Vagina (tissue), 2 donors: ENCODE measurements around the gene CUL7.

Experiments used
- CTCF ChIP-seq, 3 experiments: fragments of 450-650 bp in 2 of 3; fragments of 200-600 bp in 1 of 3; sonication (generic) in 1 of 3; IDR thresholded peaks; one replicate each; pipeline ENCODE4 v1.5.1; 2017 to 2019; ENCODE audit warnings: antibody characterized with exemption in 3 of 3, mild to moderate bottlenecking in 2 of 3, moderate library complexity in 2 of 3
- POLR2A ChIP-seq, 2 donors: fragments of 450-650 bp; IDR thresholded peaks; one replicate each; pipeline ENCODE4 v1.6.1; 2017; ENCODE audit warnings: antibody characterized with exemption in 2 of 2, mild to moderate bottlenecking in 2 of 2, moderate library complexity in 2 of 2
- POLR2AphosphoS5 ChIP-seq, 2 donors: sonication (generic); formaldehyde crosslinking; IDR thresholded peaks; one replicate each; pipeline ENCODE4 v1.9.0; 2017; ENCODE audit warnings: antibody characterized with exemption in 2 of 2, mild to moderate bottlenecking in 2 of 2, low read depth in 1 of 2; ENCODE audit not compliant: insufficient read depth in 1 of 2

GRCh38 chr6:43033496-43034189, 20.0 kb downstream of the CUL7 start:
- no peak for TF ChIP-seq CTCF (IDR thresholded peaks at IDR 0.05)
- TF ChIP-seq POLR2AphosphoS5 (IDR thresholded peaks at IDR 0.05; ENCODE audit: insufficient read depth in 1 of 2, low read depth in 1 of 2) = no peak
- TF ChIP-seq POLR2A (IDR thresholded peaks at IDR 0.05) = no peak
